ENCODE results near the gene NMNAT2.

NMNAT2 gene

DNA sequence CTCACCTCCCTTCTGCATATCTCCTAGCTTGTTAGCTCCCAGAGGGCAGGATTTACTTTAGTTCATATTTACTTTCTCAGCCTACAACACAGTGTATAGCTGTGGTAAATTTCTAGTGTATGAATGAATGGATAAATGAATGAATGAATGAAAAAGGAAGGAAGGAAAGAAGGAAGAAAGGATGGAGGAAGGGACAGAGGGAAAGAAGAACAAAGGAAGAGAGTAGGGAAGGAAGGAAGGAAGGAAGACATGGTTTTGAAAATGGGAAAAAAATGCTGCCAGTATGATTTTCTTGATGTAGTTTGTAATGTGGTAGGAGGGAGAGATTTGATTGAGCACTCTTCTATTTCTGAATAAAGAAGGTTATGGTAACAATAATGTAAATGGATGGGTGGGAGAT is 185.1 kb downstream of the NMNAT2 start:
- DNase-seq = no peak

DNA sequence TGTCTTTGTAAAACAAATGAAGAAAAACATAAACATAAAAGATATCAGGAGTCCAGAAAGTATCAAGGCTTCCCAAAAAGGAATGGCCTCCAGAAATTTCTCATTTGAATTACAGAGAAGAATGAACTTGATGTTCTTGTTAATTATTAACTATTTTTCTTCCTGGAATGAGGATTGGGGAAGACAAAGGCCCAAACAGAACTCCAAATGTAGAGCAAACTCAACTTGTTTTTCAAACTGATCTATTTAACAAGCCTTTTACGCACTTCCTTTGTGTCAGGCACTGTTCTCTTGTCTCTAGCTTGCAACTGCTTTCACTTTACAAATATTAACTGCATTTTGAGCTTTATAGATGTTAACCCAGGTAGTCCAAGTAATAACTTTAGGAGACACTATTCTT is 186.6 kb downstream of the NMNAT2 start:
- no peak for DNase-seq

DNA sequence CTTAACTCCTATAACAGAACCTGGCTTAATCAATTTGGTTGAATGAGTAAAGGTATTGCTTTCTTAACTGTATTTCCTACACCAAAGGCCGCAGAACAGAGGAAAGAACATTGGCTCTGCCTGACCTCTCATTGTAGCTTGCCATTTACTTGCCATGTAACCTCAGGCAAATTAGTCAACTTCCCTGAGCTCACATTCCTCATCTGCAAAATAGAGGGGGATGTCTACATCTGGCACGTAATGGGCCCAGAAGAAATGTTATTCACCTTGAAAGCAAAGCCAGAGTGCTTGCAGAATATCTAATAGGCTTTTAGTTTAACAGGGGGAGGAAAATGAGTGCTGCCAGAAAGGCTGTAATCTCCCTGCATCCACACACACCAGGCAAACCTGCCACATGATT is 187.8 kb downstream of the NMNAT2 start:
- DNase-seq = no peak

DNA sequence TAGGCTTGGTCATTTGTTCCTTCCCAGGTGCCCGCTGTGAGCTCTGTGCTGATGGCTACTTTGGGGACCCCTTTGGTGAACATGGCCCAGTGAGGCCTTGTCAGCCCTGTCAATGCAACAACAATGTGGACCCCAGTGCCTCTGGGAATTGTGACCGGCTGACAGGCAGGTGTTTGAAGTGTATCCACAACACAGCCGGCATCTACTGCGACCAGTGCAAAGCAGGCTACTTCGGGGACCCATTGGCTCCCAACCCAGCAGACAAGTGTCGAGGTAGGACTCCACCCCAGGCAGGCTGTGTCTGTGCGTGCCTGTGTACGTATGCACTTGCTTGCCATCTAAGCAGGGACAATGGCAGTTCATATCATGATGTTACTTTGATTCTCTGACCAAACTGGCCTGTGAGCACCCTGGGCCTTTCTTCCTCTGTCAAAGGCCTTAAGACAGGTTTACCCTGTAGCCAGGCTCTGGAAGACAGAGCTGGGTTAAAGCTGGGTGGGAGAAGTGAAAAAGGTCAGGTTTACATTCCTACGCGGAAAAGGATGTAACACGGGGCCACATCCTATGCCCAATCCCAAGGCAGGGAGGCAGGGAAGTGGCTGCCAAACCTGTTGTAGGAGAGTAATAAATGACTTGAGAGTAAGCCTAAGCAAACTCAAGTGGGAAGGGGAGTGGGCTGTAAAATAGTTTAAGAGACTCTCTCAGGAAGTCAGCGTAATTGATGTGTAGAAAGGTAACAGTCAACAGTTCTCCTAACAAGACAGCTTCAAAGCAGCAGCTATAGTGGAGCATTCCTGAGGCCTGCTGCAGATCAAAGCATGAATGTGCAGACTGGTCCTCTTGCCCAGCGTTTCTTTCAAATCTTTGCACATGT is 189.6 kb downstream of the NMNAT2 start:
- DNase-seq = no peak

DNA sequence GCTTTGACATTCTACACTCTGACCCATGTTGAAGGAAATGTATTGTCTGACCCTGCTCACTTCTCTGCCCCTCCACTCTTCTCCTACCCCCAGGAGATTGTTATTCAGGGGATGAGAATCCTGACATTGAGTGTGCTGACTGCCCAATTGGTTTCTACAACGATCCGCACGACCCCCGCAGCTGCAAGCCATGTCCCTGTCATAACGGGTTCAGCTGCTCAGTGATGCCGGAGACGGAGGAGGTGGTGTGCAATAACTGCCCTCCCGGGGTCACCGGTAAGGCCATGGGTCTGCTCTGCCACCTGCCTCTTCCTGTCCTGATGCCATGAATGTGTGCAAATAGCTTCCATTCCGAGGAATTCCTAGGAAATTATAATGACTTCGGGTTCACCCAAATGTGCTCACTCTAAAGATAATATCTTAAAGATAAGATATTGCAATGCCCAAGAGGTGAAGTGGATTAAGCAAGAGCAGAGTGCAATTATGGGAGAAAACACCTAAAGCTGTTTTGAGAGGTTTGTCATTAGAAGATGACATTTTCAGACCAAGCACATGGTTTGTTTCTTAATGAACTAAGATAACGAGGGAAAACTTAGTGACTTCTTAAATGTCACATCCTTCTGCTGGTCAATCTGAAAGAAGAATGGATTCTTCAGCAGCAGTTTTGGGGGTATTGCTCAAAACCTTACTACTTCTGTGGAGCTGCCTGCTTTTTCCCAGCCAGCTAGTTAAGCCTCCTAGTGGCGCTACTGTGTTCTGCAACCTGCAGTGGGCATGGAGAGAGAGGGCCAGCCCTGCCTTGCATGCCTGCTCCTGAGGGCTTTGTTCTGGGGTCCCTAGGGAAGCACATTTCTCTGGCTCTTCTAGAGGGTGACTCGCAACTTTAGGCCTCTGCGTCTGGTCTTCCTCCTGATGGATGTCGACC is 190.5 kb downstream of the NMNAT2 start:
- DNase-seq = peak; percentile 34

DNA sequence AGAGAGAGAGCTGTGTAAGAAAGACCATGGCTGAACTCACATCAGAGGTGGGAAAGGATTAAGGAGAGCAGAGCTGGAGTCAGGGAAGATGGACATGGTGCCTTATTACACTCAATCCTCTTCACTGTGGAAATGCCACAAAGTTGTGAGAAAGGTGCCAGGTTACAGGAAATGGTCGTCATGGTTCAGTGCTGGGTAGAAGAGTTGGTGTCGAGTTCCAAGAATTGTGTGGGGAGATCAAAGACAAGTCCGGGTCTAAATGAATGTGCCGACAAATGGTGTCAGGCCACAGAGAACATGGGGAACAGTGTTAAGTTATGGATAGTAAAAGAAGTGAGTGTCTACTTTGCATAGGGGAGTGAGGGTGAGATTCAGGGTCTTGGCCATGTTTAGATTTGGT is 191.2 kb downstream of the NMNAT2 start:
- no peak for DNase-seq

DNA sequence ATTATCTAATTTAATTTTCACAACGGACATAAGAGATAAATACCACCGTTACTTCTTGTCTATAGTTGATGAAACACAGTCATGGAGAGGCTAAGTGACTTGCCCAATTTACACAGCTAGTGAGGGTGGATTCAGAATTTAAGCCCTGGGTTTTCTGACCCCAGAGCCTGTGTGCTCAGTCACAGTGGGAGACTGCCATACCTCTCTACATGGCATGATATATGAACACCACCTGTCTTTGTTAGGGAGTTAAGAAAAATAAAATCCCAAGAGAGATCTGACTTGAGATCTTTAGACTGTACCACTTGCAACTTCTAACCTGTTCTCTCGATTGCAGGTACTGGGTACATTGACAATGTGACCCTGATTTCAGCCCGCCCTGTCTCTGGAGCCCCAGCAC is 191.8 kb downstream of the NMNAT2 start:
- no peak for DNase-seq

DNA sequence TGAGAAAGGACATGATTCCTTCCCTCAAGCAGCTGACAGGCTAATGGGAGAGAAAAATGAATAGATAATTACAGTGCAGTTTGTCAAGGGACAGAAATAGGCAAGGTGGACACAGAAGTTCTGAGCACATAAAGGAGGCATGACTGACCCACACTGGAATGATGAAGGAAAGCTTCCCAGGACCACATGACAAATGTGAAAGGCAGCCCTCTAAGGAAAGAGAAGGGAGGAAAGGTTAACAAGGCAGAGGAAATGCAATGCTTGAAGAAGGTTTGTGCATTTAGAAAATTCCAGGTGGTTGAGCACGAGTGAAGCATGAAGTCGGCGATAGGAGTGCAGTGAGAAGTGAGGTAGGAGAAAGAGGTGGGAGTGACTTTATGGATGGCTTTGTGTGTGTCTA is 194.7 kb downstream of the NMNAT2 start:
- no peak for DNase-seq

DNA sequence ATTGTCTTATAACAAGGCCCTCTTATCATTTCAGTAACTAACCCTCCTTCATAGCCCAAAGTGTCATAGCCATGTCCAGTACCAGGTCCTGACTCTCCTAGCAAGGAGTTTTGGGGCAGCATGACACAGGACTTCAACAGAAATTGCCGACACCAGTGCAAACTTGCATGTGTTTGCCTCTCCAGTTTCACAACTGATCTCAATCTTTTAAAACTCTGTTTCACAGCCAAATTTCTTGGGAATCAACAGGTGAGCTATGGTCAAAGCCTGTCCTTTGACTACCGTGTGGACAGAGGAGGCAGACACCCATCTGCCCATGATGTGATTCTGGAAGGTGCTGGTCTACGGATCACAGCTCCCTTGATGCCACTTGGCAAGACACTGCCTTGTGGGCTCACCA is 195.3 kb downstream of the NMNAT2 start:
- no peak for DNase-seq

DNA sequence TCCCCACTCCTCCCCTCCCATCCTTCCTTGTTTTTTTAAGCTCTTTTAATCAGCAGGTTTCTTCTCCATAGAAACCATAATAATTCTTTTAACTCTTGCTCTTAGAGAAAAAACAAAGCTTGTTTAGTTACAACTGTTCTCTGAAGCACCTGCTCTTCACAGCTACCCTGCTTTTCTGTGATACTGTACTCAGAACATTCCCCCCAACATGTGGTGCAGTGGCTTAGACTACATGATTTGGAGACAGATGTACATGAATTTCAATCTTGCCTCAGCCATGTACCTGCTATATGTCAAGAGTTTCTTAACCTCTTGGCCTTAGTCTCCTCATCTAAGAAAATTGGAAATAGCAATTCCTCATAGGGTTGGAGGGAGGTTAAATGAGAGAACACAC is 198.6 kb downstream of the NMNAT2 start:
- no peak for DNase-seq

DNA sequence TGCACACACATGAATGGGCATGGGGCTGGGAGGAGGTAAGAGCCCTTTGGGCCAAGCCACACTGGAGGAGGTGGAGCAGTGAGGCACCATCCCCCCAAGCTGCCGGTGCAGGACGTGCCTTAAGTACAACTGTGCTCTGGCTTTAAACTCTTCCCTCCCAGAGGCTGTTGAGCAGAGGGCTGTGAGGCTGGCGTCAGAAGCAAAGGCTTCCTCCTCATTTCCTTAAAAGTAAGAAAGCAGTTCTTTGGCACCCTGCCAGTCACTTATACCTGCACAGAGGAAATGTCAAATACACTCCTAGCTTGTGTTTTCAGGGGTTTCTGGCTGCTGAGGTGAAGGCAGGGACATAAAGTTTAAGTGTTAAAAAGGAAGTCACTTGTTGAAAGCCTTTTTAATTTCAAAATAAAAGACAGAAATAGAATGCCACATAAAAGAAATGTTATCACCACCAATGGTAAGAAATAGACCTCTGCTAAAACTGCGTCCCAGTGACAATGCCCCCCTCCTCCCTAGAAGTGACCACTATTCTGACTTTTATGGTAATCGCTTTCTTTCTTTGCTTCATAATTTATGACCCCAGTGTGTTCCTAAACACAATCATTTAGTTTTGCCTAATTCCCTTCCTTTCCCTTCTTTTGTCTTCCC is 199.1 kb downstream of the NMNAT2 start:
- no peak for DNase-seq

DNA sequence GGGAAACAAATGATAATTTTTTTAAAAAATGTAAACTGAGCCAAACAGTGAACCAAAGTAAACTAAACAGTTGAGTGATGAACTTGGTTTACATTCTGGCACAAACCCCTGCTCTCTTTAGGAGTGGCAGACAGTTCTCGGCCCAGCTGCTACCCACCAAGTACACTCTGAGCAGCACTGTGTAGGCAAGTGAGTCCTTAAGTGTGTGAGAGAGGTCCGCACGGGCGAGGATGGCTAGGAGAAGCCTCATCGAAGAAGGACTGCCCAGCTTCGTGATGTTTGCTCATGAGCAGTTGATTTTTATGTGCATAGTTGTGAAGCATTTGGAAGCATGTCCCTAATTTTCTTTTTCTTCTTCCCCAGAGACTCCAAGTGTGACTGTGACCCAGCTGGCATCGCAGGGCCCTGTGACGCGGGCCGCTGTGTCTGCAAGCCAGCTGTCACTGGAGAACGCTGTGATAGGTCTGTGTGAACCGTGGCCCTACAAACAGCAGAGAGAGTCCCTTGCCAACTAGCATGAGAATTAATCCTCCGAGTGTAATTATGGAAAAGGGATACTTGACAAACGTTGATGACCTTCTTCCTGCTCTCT is 200.1 kb downstream of the NMNAT2 start:
- no peak for DNase-seq

DNA sequence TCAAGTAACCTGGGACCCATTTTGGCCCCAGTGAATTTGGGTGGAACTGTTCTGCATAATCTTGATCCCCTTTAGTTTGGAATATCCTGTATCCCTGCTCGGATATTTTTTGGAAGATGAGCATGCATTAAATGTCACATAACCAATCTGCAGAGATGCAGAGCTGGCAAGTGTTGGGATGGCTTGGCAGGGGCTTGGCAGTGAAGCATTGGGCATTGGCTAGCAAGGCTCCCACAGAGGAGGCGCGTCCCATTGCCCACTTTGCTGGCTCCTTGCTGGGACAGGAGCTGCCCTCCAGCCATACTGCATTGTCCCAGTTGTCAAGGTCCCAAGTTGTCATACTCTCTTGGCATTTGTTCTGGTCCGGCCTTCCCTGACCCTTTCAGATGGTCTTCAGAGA is 202.2 kb downstream of the NMNAT2 start:
- no peak for DNase-seq

DNA sequence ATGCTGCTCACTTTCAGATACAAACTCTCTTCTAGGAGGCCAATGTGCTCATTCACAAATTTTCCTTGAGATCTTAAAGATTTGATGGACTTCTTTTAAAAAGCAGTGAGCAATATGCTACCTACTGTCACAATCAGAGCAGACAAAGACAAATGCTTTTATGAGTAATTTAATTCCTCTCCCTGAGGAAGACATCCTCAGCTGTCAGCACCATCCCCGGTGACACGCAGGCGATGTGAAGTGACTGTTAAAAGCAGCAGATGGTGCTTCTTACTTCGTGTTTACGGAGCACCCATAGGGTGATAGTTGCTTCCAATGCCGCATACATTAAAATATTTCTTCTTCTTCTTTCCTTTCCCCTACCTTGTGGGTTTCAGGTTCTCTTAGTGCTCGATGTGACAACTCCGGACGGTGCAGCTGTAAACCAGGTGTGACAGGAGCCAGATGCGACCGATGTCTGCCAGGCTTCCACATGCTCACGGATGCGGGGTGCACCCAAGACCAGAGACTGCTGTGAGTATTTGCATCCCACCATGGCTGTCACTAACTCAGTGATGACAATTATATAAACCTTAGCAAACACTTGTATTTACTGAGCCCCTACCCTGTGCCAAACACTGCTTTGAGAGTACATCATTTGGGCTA is 203.0 kb downstream of the NMNAT2 start:
- no peak for DNase-seq

DNA sequence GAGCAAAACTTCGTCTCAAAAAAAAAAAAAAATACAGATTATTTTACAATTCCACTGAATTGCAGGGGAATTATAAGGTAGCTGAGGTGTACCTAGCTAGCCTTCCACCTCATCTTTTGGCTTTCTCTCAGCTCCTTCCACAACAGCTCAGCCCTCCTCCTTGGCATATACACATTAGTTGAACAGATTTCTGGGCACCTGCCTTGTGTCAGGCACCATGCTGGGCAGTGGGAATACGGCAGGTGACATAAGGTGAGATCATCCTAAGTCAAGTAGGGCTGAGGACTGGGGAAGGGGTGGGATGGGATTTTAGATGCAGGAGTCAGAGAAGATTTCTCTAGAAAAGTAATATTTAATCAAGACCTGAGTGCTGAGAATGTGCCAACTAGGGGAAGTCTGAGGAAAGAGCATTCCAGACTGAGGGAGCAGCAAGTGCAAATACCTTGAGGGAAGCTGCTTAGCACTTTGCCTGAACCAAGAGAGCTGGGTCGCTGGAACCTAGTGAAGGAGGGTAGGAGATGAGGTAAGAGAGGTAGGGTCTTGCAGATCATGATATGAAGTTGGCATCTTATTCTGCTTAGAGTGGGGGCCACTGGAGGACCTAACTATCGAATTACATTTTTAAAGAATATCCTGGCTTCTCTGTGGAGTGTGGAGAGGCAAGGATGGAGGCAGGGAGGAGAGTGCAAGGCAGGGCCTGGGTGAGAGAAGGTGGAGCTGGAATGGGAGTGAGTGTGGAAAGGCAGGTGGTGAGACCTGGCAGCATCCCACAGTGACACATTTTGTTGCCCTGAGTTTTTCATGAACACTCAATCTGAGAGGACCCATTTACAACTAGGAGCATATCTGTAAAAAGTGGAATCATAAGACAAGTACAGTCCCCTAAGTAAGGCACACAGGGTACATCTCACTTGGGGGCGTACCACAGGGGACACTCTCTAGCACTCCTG is 203.9 kb downstream of the NMNAT2 start:
- DNase-seq = no peak

DNA sequence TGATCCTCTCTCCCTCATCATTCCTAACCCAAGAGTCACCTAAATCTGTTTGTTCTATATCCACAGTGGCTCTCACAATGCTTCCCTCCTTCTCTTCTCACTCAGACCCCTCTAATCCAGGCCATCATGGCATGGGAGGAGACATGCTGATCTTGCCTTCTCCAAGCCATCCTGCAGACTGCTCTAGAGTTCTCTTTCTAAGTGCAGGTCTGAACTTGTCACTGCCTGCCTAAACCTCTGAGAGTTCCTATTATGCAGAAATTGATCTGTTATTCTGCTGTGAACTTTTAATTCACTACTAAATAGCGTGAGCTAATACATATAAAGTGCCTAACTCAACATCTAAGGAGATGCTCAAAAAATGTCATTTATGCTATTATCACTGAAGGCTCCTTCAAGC is 205.3 kb downstream of the NMNAT2 start:
- no peak for DNase-seq

DNA sequence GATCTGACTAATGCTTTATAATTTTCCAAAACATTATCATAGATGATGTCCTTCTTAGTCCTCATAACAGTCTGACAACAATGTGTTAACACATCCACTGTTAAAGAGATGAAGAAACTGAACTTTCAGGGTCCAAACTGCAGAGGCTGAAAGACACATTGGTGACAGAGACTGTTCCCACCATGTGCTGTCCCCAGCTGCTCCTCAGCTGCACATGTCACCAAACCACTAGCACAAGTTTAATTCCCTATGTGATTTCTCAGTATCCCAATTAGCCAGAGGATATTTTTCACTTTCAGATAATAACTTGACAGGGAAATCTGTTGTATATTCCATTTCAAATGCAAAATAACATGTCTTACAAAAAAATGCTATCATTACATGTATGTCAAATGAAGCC is 207.5 kb downstream of the NMNAT2 start:
- no peak for DNase-seq

DNA sequence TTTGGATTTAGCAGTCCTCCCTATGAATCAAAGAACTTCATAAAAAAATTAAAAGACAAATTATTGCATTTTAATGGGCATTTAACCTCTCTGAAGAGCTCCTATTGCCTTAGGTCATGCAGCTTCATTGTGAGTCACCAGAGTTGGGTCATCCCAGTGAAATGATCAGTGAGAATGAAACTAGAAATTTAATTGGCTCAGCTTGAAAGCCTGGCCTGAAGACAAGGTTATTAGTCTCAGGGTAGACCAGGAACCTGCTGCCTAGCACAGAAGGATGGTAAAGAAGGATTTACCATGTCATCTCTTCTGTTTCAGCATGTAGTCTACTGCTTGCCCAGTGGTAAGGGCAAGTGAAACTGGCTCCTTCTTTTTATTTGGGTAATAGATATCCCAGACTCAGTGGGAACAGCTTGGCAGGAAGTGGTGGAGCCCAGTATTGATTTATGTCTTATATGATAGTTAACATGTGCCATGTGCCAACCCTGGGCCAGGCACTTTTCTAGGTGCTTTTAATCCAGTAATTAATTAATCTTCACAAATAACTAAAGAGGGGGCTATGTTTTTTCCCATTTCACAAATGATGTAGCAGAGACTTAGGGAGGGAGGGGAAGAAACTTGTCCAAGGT is 208.5 kb downstream of the NMNAT2 start:
- peak; percentile 84 for DNase-seq

DNA sequence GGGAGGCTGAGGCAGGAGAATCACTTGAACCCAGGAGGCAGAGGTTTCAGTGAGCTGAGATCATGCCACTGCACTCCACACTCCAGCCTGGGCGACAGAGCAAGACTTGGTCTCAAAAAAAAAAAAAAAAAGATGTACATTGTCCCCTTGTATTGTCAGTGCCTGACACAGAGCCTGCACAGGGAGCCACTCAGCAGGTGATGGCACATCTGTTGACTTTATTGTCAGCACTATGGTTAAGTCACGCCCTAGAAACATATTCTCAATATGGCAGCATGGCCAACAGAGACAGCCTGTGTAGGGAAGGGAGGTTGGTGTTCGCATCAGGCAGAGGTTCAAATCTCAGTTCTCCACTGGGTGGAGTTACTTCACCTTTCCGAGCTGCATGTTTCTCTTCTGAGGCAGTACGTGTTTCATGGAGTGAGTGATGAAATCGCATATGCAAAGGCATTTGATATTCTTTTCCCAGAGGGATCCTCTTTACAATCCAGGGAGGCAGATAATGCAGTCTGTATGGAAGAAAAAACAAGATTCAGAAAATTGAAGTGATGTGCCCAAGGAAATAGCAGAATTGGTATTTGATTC is 211.6 kb downstream of the NMNAT2 start:
- no peak for DNase-seq

DNA sequence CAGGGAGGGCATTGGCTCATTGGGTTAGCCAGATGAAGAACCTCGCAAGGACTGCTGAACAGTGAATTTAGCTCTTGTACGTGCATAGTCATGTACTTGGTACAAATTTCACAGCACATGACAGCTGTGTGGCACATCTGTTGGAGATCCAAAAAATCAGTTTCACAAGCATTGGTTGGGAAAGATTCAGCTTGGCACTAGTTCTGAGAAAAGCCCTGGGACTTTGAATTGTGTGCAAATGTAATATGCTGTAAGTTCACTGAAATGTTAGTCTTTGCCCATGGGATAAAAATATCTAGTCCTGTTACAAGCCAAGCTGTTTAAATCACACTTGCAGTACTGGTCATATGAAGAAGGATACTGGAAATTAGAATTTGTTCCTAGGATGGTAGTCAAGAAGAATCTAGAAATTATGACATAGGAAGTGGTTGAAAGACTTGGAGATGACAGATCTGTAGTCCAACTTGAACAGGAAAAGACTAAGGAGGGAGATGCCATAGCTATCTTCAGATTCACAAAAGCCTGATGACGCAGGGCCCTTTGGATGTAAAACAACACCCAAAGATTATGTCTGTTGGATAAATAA is 212.9 kb downstream of the NMNAT2 start:
- no peak for DNase-seq
